ENCODE results near the gene LRFN2.

LRFN2 gene

GRCh38 chr6:40355066-40355465 lies 232.1 kb downstream of the LRFN2 start:
- in situ Hi-C loops (cut with HindIII; ENCODE audit: low sequenced_read_pairs) = no loop called here

DNA sequence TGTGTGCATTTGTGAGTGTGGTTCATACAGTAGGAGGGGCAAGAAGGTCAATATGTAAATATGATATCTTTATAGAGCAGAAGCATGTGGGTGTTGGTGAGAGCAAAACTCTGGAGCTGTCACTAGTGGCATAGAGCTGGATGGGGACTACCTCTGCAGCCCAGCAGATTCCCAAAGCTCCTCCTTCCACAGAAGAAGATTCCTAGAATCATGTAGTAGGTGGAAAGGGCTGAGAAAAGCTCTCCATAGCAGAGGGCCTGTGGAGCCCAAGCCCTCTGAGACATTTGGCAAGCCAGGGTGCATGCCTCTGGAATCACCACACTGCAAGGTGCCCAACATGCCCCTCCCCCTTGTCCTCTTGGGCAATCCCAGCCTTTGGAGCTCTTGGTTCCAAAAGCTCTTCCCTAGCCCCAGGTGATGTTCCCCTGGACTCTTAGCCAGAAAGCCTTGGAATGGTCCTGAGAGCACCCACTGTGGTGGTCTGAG lies 233.2 kb downstream of the LRFN2 start:
- in situ Hi-C loops (cut with HindIII; ENCODE audit: low sequenced_read_pairs) = no loop called here

GRCh38 chr6:40353197-40353966 lies 233.8 kb downstream of the LRFN2 start:
- in situ Hi-C loops (cut with HindIII; ENCODE audit: low sequenced_read_pairs) = no loop called here

DNA sequence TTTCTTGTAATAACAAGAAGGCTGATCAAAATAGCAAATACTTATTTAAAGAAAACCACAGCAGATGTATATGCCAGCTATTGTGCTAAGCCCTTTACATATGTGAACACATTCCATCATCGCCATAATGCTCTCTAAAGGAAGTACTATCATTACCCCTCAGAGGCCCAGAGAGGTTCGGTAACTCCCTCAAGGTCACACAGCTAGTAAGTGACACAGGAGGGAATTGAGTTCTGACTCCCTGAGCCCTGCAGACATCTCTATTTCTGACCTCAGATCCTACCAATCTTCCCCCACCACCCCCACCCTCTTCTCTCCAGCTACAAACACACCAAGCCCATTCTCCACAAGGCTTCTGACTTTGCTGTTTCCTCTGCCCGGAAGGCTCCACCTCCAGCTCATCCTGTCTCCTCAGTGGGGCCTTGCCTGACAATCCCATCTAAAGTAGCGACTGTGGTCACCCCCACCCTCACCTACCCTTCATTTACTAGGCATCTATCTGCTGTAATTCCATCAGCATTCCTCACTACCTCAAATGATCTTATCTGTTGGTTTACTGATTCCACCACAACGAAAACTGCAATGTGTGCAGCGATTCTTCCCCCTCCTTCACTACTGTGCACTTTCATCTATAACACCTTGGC lies 234.5 kb downstream of the LRFN2 start:
- in situ Hi-C loops (cut with HindIII; ENCODE audit: low sequenced_read_pairs) = no loop called here

DNA sequence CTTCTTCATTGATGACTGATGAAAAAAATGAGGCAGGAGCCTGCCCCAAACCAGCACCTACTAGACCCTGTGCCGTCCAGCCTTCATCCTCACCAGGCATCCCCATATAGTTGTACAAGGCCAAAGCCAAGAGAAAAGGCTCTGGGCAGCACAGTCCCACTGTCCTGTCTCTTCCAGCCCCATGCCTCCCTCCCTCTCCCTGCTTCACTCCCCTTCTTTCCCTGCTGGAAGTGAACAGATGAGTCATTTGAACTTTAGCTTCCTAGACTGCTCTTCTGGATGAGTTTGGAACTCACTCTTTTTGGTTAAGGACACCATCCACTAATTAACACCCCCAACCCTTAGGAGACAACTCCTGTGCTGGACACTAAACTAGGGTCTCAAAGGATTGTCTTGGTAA lies 235.2 kb downstream of the LRFN2 start:
- in situ Hi-C loops (cut with HindIII; ENCODE audit: low sequenced_read_pairs) = no loop called here

DNA sequence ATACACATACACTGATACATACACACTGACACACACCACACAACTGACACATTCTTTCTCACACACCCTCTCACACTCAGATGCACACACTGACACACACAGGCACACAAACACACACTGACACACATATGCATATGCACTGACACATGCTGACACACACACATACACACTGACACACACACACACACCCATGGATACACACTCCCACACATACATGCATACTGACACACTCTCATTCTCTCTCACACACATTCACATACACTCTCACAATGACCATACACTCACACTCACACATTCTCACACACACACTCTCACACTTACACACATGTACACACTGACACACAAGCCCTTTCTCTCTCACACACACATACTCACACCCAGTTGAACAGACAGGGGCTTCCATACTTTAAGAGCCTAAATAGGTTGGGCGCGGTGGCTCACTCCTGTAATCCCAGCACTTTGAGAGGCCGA lies 236.4 kb downstream of the LRFN2 start:
- in situ Hi-C loops (cut with HindIII; ENCODE audit: low sequenced_read_pairs) = no loop called here

GRCh38 chr6:40349901-40350746 lies 237.0 kb downstream of the LRFN2 start:
- in situ Hi-C loops (cut with HindIII; ENCODE audit: low sequenced_read_pairs) = loop anchor here (25.0 kb wide), 1 partner anchor 487 kb away; no protein-coding TSS in a partner anchor

- in situ Hi-C loops (cut with HindIII; ENCODE audit: low sequenced_read_pairs) = loop anchor here (25.0 kb wide), 1 partner anchor 488 kb away; no protein-coding TSS in a partner anchor
These were observed 237.9 kb downstream of the LRFN2 start for GRCh38 chr6:40349123-40349900.

- in situ Hi-C loops (cut with HindIII; ENCODE audit: low sequenced_read_pairs) = loop anchor here (25.0 kb wide), 1 partner anchor 489 kb away; no protein-coding TSS in a partner anchor
These were observed 238.6 kb downstream of the LRFN2 start for GRCh38 chr6:40348591-40348990.

DNA sequence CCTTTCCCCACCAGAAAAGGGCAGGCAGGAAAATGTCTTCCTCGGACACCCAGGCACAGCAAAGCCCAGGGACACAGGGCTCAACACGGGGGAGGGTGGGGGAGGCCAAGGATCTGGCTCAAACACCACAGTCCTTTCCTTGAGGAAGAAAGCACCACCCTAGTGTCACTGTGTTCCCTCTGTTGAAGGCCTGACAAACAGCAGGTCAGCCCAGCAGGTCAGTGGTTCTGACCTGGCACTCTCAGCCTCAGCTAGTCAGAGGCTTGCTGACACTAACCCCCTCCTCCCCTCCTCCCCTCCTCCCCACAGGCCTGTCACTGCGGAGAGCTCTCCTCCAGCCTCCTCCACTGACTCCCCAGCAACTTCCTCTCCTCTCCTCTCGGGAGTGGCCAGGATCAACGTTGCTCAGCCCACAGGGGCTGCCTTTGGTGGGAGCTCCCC lies 239.6 kb downstream of the LRFN2 start:
- in situ Hi-C loops (cut with HindIII; ENCODE audit: low sequenced_read_pairs) = loop anchor here (25.0 kb wide), 1 partner anchor 490 kb away; no protein-coding TSS in a partner anchor

DNA sequence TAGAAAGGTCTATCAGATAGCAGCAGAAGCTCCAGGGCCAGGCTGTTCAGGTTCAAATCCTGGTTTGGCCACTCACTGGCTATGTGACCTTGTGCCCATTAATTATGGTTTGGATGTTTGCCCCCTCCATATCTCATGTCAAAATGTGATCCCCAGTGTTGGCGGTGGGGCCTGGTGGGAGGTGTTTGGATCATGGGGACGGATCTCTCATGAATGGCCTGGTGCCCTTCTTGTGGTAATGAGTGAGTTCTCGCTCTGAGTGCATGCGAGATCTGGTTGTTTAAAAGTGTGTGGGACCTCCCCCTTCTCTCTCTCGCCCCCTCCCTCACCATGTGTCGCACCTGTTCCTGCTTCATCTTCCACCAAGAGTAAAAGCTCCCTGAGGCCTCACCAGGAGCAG lies 240.9 kb downstream of the LRFN2 start:
- in situ Hi-C loops (cut with HindIII; ENCODE audit: low sequenced_read_pairs) = loop anchor here (25.0 kb wide), 1 partner anchor 491 kb away; no protein-coding TSS in a partner anchor

- in situ Hi-C loops (cut with HindIII; ENCODE audit: low sequenced_read_pairs) = loop anchor here (25.0 kb wide), 1 partner anchor 493 kb away; no protein-coding TSS in a partner anchor
These were observed 242.5 kb downstream of the LRFN2 start for GRCh38 chr6:40344566-40345167.

DNA sequence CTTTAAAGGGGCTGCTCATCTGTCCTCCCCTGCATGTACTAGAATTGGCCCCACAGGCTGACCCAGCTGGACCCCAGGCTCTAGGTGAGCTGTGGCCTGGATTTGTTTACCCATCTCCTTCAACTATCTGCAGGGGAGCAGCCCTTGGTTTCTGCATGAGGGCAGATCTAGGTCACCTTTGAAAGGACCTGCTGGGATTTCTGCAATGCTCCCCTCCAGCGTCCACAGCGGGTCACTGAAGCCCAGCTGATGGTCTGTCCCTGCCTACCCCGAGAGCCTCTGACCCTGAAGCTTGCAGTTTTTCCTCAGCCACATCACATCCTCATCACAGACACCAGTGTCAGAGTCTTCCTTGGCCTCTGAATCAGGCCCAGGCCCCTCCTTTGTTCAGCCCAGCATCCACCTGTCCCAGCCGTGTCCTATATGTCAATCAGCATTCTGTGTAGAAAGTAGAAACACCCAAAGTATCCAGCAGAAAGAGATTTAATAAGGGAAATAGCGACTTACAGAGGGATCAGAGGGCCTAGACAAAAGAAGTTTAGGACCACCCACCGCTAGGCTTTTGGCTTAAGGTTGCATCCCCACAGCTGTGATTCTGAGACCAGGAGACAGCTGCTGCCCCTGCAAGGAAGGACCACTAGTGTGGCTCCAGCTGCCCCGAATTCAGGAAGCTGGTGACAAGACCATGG lies 243.1 kb downstream of the LRFN2 start:
- in situ Hi-C loops (cut with HindIII; ENCODE audit: low sequenced_read_pairs) = loop anchor here (25.0 kb wide), 1 partner anchor 493 kb away; no protein-coding TSS in a partner anchor

DNA sequence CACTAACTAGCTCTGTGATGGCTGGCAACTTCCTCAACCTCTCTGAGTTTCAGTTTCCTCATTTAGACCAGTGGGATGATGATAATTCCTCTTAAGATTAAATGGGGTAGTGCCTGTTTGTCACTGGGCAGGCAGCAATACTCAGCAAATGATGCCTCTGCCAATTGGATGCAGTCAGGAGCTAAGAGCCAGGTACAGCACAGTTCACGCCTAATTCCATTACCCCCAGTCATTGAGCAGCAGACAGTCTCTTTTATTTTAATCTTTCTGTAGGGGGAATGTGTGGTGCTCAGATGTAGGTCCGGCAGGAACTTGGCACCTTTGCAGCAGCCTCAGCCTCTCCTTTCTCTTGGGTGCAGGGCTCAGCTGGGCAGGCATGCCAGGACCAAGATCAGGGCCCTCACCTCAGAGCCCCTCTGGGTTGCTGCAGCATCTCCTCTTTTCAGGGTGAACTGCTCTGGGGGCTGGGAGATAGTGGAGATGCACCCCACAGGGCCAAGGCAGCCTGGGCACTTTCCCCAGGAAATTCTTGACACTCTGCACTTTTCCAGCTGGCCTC lies 243.8 kb downstream of the LRFN2 start:
- in situ Hi-C loops (cut with HindIII; ENCODE audit: low sequenced_read_pairs) = loop anchor here (25.0 kb wide), 1 partner anchor 494 kb away; no protein-coding TSS in a partner anchor

- in situ Hi-C loops (cut with HindIII; ENCODE audit: low sequenced_read_pairs) = loop anchor here (25.0 kb wide), 1 partner anchor 495 kb away; no protein-coding TSS in a partner anchor
These were observed 244.4 kb downstream of the LRFN2 start for GRCh38 chr6:40342723-40343122.

DNA sequence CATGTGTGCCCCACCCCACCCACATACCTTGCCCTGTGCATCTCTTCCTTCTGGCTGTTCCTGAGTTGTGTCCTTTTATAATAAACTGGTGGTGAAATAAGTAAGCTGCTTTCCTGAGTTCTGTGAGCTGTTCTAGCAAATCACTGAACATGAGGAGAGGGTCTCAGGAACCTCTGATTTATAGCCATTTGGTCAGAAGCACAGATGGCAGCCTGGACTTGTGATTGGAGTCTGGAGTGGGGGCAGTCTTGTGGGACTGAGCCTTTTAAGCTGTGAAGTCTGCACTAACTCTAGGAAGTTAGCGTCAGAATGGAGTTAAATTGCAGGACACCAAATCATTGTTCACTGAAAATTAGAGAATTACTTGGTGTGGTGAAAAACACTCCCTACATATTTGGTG lies 245.4 kb downstream of the LRFN2 start:
- in situ Hi-C loops (cut with HindIII; ENCODE audit: low sequenced_read_pairs) = loop anchor here (25.0 kb wide), 1 partner anchor 496 kb away; no protein-coding TSS in a partner anchor

Data from DLD1 (cell line).